Measurements from ENCODE around the gene SLX4IP.

GRCh38 chr20:10511509-10512251 lies 76.6 kb downstream of the SLX4IP start:
- TF ChIP-seq XBP1 (CRISPR knock-in tag; IDR thresholded peaks at IDR 0.05) (no peak), MXD4 (CRISPR knock-in tag; IDR thresholded peaks at IDR 0.05) (peak; percentile 86; the same call in 1 of the 2 replicates)
